ENCODE results near the gene GID8. TPM values are rescaled to one million over a fixed set of nuclear protein-coding genes. Genes with fewer than 3 reads are reported as not detected.

GID8 gene
- polyA plus RNA-seq, 1 experiment, result 23.4 TPM

DNA sequence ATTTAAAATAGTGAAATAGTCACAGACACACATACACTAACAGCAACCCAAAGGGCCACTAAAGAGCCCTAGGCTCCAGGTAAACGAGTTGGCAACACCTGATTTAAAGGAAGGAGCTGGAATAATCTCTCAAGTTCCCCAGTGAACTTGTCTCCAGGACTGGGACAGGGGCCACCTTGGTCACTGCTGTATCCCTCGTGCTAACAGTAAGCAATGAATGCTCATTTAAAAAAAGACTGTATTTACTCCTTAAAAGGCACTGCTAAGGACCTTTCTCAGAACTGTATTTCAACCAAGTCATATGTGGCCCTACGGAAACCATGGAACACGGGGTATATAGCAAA lies 12.9 kb upstream of the GID8 start:
- Histone ChIP-seq H3K27me3 (ENCODE audit: control insufficient read depth, insufficient read depth, low read length) (no peaks in the 10 kb centered on the region), H3K36me3 (ENCODE audit: control insufficient read depth, insufficient read depth, low read length) (peaks cover 1% of the 10 kb centered on the region; the same call in 1 of the 2 replicates), H3K4me3 (ENCODE audit: low read depth, low read length) (peak overlapping the region; percentile 80)
- CTCF ChIA-PET, result interaction anchor here (1.1 to 1.4 kb wide), 4 partner anchors 8 to 28 kb away, joined by 3 to 7 read pairs (median 4); partner anchors contain the start of gene SLC17A9
- TF ChIP-seq, protein P1, sequence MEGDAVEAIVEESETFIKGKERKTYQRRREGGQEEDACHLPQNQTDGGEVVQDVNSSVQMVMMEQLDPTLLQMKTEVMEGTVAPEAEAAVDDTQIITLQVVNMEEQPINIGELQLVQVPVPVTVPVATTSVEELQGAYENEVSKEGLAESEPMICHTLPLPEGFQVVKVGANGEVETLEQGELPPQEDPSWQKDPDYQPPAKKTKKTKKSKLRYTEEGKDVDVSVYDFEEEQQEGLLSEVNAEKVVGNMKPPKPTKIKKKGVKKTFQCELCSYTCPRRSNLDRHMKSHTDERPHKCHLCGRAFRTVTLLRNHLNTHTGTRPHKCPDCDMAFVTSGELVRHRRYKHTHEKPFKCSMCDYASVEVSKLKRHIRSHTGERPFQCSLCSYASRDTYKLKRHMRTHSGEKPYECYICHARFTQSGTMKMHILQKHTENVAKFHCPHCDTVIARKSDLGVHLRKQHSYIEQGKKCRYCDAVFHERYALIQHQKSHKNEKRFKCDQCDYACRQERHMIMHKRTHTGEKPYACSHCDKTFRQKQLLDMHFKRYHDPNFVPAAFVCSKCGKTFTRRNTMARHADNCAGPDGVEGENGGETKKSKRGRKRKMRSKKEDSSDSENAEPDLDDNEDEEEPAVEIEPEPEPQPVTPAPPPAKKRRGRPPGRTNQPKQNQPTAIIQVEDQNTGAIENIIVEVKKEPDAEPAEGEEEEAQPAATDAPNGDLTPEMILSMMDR (IDR thresholded peaks at IDR 0.05; ENCODE audit: insufficient read depth, low read depth, low read length), result no peak
- POLR2A ChIA-PET, result no interaction called here
- no peak for DNase-seq (ENCODE audit: low read depth)

DNA sequence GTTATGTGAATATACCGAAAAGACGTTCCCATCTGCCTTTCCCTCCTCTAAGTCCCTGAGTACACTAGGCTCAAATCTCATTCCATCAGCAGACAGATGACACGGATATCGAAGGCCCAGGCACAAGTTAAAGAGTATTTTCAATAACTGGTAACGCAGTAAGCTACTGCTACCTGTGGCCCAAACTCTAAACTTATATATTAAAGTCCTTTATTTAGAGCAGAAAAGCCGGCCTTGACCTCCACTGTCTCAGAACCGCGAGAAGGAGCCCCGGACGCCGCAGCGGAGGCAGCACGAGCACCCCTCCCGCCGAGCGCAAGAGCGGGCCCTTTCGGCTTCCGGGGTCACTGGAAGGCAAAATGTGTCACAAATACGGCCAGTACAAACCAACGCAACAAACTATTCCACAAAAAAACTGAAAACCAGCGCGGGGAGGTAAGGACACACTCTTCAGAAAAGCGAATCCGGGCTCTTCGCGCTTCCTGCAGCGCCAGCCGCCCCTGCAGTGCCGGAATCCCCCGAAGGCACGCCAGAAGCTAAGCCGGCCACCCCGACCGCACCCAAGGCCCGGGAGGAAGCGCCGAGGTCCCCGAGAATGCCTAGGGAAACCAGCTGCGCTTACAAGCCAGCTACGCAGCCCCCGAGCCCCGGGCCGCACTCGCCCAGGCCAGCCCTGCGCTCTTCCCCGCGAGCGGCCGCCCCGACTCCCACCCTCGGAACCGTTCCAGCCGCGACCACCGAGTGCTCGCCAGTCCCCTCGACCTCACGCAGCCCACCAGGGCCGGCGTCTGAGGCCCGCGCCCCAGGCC lies 12.3 kb upstream of the GID8 start:
- Histone ChIP-seq H3K27me3 (ENCODE audit: control insufficient read depth, insufficient read depth, low read length) (no peaks in the 10 kb centered on the region), H3K36me3 (ENCODE audit: control insufficient read depth, insufficient read depth, low read length) (peaks cover 1% of the 10 kb centered on the region; the same call in 1 of the 2 replicates), H3K4me3 (ENCODE audit: low read depth, low read length) (peak overlapping the region; percentile 80)
- DNase-seq (ENCODE audit: low read depth), result no peak
- POLR2A ChIA-PET, result no interaction called here
- CTCF ChIA-PET, result interaction anchor here (1.1 to 1.4 kb wide), 4 partner anchors 9 to 28 kb away, joined by 3 to 7 read pairs (median 4); partner anchors contain the start of gene SLC17A9
- TF ChIP-seq, protein P1 (IDR thresholded peaks at IDR 0.05; ENCODE audit: insufficient read depth, low read depth, low read length), result no peak

DNA sequence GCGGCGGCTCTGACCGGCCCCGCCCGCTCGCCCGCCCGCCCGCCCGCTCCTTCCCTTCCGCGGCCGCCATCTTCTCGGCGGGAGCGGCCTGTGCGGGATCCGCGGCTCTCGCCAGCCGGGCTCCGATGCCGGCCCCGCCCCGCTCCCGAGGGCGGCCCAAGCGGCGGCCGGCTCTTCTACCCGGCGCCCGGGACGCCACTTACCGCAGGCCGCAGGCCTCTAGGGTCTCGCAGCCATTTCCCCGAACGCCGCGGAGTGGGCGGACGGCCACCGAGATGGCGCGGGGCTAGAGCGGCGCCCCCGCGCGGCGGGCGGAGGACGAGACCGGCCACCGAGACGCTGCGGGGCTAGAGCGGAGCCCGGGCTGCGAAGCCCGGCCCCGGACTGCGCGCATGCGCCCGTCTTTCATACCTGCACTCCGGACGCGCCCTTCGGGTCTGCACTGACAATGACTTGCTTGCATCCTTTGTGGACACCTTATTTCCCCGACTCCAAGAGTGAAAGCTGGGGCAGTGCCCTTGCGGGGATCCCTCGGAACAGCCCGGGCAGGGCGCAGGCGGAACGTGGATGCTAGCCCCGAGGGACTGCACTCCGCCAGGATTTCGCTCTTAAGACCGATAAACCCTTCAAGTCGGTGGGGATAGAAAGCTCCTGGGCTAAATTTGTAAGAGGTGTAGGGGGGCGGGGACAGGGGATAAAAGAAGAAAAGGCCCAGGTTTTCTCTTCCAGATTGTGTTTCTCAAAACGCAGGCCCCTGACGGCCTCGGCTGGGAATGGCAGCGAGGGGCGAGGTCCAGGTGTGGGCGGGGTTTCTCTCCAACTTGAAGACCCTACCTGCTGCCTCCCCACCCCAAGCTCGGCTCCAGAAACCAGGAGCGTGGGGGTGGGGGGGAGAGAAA lies 11.5 kb upstream of the GID8 start, which contains the start of gene DIDO1:
Gene DIDO1, minus strand, starts transcription at position 277 of the 899 bp plus-strand sequence.
- TF ChIP-seq, protein P1 (IDR thresholded peaks at IDR 0.05; ENCODE audit: insufficient read depth, low read depth, low read length), result peak; percentile 49
- H3K27me3 ChIP-seq (ENCODE audit: control insufficient read depth, insufficient read depth, low read length), result no peaks in the 10 kb centered on the region
- POLR2A ChIA-PET, result no interaction called here
- H3K36me3 ChIP-seq (ENCODE audit: control insufficient read depth, insufficient read depth, low read length), result peaks cover 1% of the 10 kb centered on the region; the same call in 1 of the 2 replicates
- peak within 1 kb of the TSS; percentile 80 for H3K4me3 ChIP-seq (ENCODE audit: low read depth, low read length)
- no peak for DNase-seq (ENCODE audit: low read depth)
- CTCF ChIA-PET, result interaction anchor here (1.1 to 1.4 kb wide), 5 partner anchors 9 to 27 kb away, joined by 3 to 7 read pairs (median 4); partner anchors contain the start of gene SLC17A9

DNA sequence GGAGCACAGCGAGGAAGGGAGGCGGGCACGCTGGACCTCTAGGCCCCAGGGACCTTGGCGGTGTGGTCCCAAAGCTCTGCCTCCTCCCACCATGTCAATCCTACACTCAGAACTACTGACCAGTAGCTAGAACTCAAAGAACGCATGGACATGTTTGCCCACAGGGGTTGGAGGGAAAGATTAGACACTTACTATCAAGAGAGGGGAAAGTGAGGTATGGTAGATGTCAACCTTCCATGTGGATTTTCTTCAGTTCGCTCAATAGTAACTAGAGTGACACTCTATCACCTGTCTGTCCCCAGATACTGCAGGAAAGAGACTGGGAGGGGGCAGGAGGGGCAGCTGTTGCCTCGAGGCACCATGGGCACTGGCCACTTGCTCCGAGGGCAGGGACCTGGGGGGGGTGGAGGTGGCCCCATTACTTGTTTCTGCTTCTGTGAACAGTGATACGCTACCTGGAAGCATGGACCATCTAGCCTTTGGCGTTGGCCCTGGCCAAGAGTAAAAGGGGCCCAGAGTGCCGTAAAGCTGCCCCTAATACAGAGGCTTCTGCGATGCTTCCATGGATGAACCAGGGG lies 10.7 kb upstream of the GID8 start:
- TF ChIP-seq, protein P1 (IDR thresholded peaks at IDR 0.05; ENCODE audit: insufficient read depth, low read depth, low read length), result no peak
- ChIA-PET CTCF (interaction anchor here (0.9 to 1.5 kb wide), 4 partner anchors 8 to 67 kb away, joined by 3 to 4 read pairs (median 3); no protein-coding TSS in a partner anchor), POLR2A (no interaction called here)
- H3K36me3 ChIP-seq (ENCODE audit: control insufficient read depth, insufficient read depth, low read length), result peaks cover 1% of the 10 kb centered on the region; the same call in 1 of the 2 replicates
- no peak for DNase-seq (ENCODE audit: low read depth)
- peak overlapping the region; percentile 80 for H3K4me3 ChIP-seq (ENCODE audit: low read depth, low read length)
- H3K27me3 ChIP-seq (ENCODE audit: control insufficient read depth, insufficient read depth, low read length), result no peaks in the 10 kb centered on the region

Data from BJ (cell line).